Measurements from ENCODE around the gene RBAK.
"Not testable (repeated sequence)": the region's sequence is repeated elsewhere in the genome, so short reads cannot be mapped to it uniquely, and the experiment has no call there.

The RBAK gene

GRCh38 chr7:5045558-5046396 lies at the start of gene RBAK:
Gene RBAK (plus strand): TSS chr7:5045860. CDS start chr7:5048077, 2,217 bp downstream.
- peak in 55 of 56 donors; percentile 57 to 95 (median 87) for DNase-seq

- DNase-seq: no peak
Observed at GRCh38 chr7:4996696-4997222, 48.9 kb upstream of the RBAK start.

GRCh38 chr7:4998244-4998643 lies 47.4 kb upstream of the RBAK start:
- DNase-seq: no peak

- DNase-seq: no peak
Observed at GRCh38 chr7:4998910-4999309, 46.8 kb upstream of the RBAK start.

GRCh38 chr7:4999369-4999950 lies 46.2 kb upstream of the RBAK start:
- no peak for DNase-seq

GRCh38 chr7:5001003-5001402 lies 44.7 kb upstream of the RBAK start:
- no peak for DNase-seq

- DNase-seq: no peak
Observed at GRCh38 chr7:5001911-5002310, 43.7 kb upstream of the RBAK start.

GRCh38 chr7:5005066-5005465 lies 40.6 kb upstream of the RBAK start:
- no peak for DNase-seq

- no peak for DNase-seq
Observed at GRCh38 chr7:5012985-5013384, 32.7 kb upstream of the RBAK start.

- DNase-seq: not testable (repeated sequence)
Observed at GRCh38 chr7:5015936-5016335, 29.7 kb upstream of the RBAK start.

GRCh38 chr7:5017626-5018025 lies 28.0 kb upstream of the RBAK start:
- DNase-seq: not testable (repeated sequence)

- DNase-seq: no peak
Observed at GRCh38 chr7:5020098-5020497, 25.6 kb upstream of the RBAK start.

- DNase-seq: not testable (repeated sequence)
Observed at GRCh38 chr7:5020976-5021550, 24.6 kb upstream of the RBAK start.

GRCh38 chr7:5023626-5024025 lies 22.0 kb upstream of the RBAK start:
- not testable (repeated sequence) for DNase-seq

- not testable (repeated sequence) for DNase-seq
Observed at GRCh38 chr7:5027796-5028410, 17.8 kb upstream of the RBAK start.

- DNase-seq: not testable (repeated sequence)
Observed at GRCh38 chr7:5033186-5033585, 12.5 kb upstream of the RBAK start.

- no peak for DNase-seq
Observed at GRCh38 chr7:5035276-5035675, 10.4 kb upstream of the RBAK start.

GRCh38 chr7:5036446-5036845 lies 9.2 kb upstream of the RBAK start:
- no peak for DNase-seq

GRCh38 chr7:5041047-5041446 lies 4.6 kb upstream of the RBAK start:
- no peak for DNase-seq

GRCh38 chr7:5043661-5044060 lies 2.0 kb upstream of the RBAK start:
- DNase-seq: no peak

GRCh38 chr7:5046397-5046732 lies 705 bp downstream of the RBAK start:
- peak in 2 of 56 donors; percentile 19 to 29 for DNase-seq

GRCh38 chr7:5047127-5047526 lies 1.5 kb downstream of the RBAK start:
- DNase-seq: not testable (repeated sequence)
